Stimulated activated CD8-positive, alpha-beta memory T cell treated with anti-CD3 and anti-CD28 coated beads, Interleukin-15, amount 100 ng/mL, for 4 hours (primary cell): Measurements from ENCODE around the gene ENAH.

ENCODE experiments used
- DNase-seq, 2 donors: peaks; one replicate each; pipeline ENCODE4 v3.0.0-alpha.2; 2020; ENCODE audit warnings: low read depth in 2 of 2

The ENAH gene

GRCh38 chr1:225603538-225604354 lies 49.2 kb downstream of the ENAH start:
- no peak for DNase-seq

GRCh38 chr1:225602590-225603206 lies 50.2 kb downstream of the ENAH start:
- no peak for DNase-seq

- DNase-seq, result no peak
These were observed 50.9 kb downstream of the ENAH start for GRCh38 chr1:225601902-225602589.

- no peak for DNase-seq
These were observed 54.1 kb downstream of the ENAH start for GRCh38 chr1:225598847-225599246.

GRCh38 chr1:225597926-225598575 lies 54.9 kb downstream of the ENAH start:
- DNase-seq, result no peak

GRCh38 chr1:225596736-225597135 lies 56.2 kb downstream of the ENAH start:
- no peak for DNase-seq

- DNase-seq, result no peak
These were observed 56.9 kb downstream of the ENAH start for GRCh38 chr1:225595974-225596551.

GRCh38 chr1:225595452-225595851 lies 57.5 kb downstream of the ENAH start:
- DNase-seq, result no peak

- DNase-seq, result no peak
These were observed 59.5 kb downstream of the ENAH start for GRCh38 chr1:225593414-225593813.

GRCh38 chr1:225592362-225593025 lies 60.4 kb downstream of the ENAH start:
- no peak for DNase-seq

GRCh38 chr1:225587310-225587709 lies 65.6 kb downstream of the ENAH start:
- DNase-seq, result no peak

GRCh38 chr1:225581186-225581585 lies 71.7 kb downstream of the ENAH start:
- no peak for DNase-seq

GRCh38 chr1:225580238-225581099 lies 72.5 kb downstream of the ENAH start:
- no peak for DNase-seq

- DNase-seq, result no peak
These were observed 74.5 kb downstream of the ENAH start for GRCh38 chr1:225578251-225578977.

- no peak for DNase-seq
These were observed 75.7 kb downstream of the ENAH start for GRCh38 chr1:225577241-225577640.

- DNase-seq, result no peak
These were observed 79.7 kb downstream of the ENAH start for GRCh38 chr1:225573216-225573615.

GRCh38 chr1:225572422-225572821 lies 80.5 kb downstream of the ENAH start:
- no peak for DNase-seq

GRCh38 chr1:225567789-225568188 lies 85.1 kb downstream of the ENAH start:
- DNase-seq, result no peak

GRCh38 chr1:225565847-225566246 lies 87.1 kb downstream of the ENAH start:
- no peak for DNase-seq

GRCh38 chr1:225561675-225562074 lies 91.2 kb downstream of the ENAH start:
- DNase-seq, result no peak
